ENCODE data around the gene TNKS1BP1.

The TNKS1BP1 gene

DNA sequence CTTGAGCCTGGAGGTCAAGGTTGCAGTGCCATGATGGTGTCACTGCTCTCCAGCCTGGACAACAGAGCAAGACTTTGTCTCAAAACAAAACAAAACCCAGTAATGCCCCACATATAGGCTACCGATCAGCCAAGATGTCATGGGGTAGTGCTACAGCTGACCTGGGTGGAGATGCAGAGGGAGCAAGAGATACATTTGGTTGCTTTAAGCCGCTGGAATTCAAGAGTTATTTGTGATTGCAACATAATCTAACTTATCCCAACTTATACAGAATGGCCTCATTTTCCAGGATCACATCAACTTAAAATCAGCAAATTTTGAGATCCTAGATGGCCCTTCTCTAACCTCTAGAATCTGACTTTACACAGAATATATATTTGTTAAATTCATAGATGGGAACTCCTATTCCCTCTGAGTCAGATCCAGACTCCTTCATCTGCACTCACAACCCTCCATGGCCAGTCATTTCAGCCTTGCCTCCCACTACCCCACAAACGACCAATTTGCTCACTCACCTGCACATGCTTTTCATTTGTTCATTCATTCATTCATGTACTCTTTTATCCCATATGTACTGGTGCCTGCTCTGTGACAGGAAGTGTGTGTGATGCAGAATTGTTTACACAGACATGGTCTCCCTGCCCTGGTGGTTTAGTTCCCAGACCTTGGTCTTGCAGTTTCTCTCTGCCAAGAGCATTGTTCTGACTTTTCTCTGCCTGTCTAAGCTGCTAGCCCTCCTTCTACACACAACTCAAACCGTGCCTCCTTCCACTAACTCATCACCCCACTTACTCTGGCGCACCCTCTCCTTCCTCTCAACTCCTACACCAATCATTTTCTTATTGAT, 63.6 kb downstream of the TNKS1BP1 start:
- no peak for DNase-seq (ENCODE audit: low read depth)

DNA sequence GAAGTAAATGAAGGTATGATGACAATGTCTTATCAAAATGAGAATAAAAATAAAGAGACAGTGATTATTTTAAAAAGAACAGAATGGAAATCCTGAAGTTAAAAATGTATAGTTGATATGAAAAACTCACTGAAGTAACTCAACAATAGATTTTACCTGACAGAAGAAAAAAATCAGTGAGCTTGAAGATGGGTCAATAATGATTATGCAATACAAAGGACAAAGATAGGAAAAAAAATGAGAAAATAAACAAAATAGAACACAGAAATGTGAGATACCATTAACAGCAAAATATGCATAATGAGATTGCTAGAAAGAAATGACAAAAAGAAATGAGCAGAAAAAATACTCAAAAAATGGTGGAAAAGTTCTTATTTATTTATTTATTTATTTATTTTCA, 68.6 kb downstream of the TNKS1BP1 start:
- no peak for DNase-seq (ENCODE audit: low read depth)

DNA sequence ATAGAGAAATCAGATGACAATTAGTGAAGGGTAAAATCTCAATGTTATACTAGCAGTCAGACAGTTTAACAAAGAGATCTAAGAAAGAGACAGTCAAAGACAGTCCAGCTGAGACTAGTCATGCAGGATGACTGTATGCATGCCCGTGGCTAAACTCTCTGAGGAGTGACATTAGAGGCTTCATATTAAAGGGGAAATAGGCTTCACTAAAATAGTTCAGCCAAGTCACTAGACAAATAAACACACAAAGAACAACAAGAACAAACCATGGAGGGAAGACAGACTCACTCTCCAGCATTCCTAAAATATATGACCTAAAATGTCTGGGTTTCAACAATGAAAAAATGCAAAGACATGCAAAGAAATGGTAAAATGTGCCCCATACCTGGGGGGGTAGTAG, 69.1 kb downstream of the TNKS1BP1 start:
- DNase-seq (ENCODE audit: low read depth) = no peak

DNA sequence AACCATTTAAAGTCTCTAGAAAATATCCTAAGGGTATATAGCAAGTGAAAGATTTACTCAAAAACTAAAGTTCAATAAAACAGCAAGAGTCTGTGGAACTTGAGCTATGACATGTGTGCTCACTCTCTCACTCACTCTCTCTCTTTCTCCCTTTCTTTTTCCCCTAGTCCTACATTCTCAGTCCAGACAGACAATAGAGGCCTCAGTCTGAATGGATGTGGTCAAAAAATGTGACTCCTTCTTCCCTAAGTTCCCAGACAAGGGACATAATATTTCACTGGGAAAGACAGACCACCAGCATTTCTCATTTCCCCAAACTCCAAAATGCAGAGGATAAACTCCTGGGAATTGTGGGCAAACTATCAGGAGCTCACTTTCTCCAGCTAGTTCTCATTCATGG, 70.1 kb downstream of the TNKS1BP1 start:
- DNase-seq (ENCODE audit: low read depth) = no peak

DNA sequence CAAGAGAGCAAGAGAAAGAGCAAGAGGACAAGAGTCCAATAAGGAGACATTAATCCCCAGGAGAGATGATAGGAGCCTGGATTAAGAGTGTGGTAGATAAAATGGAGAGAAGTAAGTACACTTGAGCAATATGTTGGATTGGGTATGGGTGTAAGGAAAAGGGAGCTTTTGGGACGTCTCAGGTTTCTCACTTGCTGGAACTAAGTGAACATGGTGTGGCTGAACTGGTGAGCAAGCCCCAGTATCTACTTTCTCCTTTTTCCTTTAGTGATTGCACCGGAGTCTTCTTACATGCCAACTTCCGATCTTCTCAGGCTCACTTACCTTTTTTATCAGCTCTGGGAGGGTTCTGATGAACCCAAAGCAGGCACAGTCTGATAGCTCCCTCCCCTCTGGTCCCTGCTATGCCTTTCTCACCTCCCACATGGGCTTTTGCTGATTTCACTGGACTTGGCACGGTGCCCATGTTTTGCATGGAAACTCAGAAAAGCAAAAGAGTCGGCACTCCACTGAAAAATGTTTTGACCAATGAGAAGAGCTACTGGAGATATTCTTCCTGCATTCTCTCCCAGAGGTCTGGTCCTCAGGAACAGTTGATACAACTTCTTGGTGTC, 73.2 kb downstream of the TNKS1BP1 start:
- no peak for DNase-seq (ENCODE audit: low read depth)

DNA sequence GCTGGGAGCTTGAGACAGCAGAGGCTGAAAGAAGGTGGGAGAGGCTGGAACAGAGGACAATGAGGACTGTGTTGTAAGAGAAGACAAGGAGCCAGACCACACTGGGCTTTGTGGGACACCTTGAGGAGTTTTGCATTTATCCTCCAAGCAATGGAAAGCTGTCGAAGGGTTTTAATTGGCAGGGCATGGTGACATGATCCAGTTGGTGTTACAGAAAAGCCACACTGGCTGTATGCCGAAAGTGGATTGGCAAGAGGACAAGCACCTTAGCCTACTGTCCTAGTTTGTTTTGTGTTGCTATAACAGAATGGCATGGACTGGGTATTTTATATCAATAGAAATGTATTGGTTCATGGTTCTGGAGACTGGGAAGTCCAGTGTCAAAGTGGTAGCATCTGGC, 73.7 kb downstream of the TNKS1BP1 start:
- no peak for DNase-seq (ENCODE audit: low read depth)

Data from activated T-helper 1 cell treated with Interleukin-2 at 50 U/mL for 16 hours (primary cell).